ENCODE data around the gene FBL.

Gene FBL

GRCh38 chr19:39841041-39841440, 5.1 kb downstream of the FBL start:
- Histone ChIP-seq H3K9ac (ENCODE audit: low read length) (no peak overlapping the region), H3K36me3 (replicated peaks; ENCODE audit: insufficient read depth, low read length) (peaks cover 32% of the 10 kb centered on the region), H3K9me2 (replicated peaks; ENCODE audit: insufficient read depth, low read length) (no peaks in the 10 kb centered on the region), H3K27me3 (replicated peaks; ENCODE audit: insufficient read depth, low read length) (no peaks in the 10 kb centered on the region), H3K4me1 (ENCODE audit: low read length) (peaks cover 23% of the 10 kb centered on the region), H3K9me3 (replicated peaks; ENCODE audit: insufficient read depth, low read length) (no peaks in the 10 kb centered on the region), H3K79me2 (ENCODE audit: low read length) (peaks cover 97% of the 10 kb centered on the region), H3K4me3 (ENCODE audit: low read length) (no peak overlapping the region), H4K20me1 (ENCODE audit: insufficient read depth, low read length) (peaks cover 37% of the 10 kb centered on the region; the same call in 1 of the 2 replicates), H3F3A (ENCODE audit: insufficient read depth, low read length) (peaks cover 18% of the 10 kb centered on the region), H3K27ac (ENCODE audit: low read length) (no peak overlapping the region), H2AFZ (ENCODE audit: low read length) (no peak overlapping the region), H3K4me2 (ENCODE audit: low read depth, low read length) (no peak overlapping the region)
- DNase-seq: no peak
- TF ChIP-seq EZH2 (optimal IDR thresholded peaks at IDR 0.05; ENCODE audit: low read depth, low read length): no peak

GRCh38 chr19:39840492-39840891, 5.7 kb downstream of the FBL start:
- Histone ChIP-seq H3F3A (ENCODE audit: insufficient read depth, low read length) (peaks cover 18% of the 10 kb centered on the region), H3K27me3 (replicated peaks; ENCODE audit: insufficient read depth, low read length) (no peaks in the 10 kb centered on the region), H3K36me3 (replicated peaks; ENCODE audit: insufficient read depth, low read length) (peaks cover 35% of the 10 kb centered on the region), H4K20me1 (ENCODE audit: insufficient read depth, low read length) (peaks cover 37% of the 10 kb centered on the region; the same call in 1 of the 2 replicates), H3K4me3 (ENCODE audit: low read length) (no peak overlapping the region), H3K27ac (ENCODE audit: low read length) (no peak overlapping the region), H2AFZ (ENCODE audit: low read length) (no peak overlapping the region), H3K4me2 (ENCODE audit: low read depth, low read length) (no peak overlapping the region), H3K4me1 (ENCODE audit: low read length) (peaks cover 23% of the 10 kb centered on the region), H3K79me2 (ENCODE audit: low read length) (peaks cover 92% of the 10 kb centered on the region), H3K9me3 (replicated peaks; ENCODE audit: insufficient read depth, low read length) (no peaks in the 10 kb centered on the region), H3K9ac (ENCODE audit: low read length) (no peak overlapping the region), H3K9me2 (replicated peaks; ENCODE audit: insufficient read depth, low read length) (no peaks in the 10 kb centered on the region)
- DNase-seq: no peak
- TF ChIP-seq CTCF (IDR thresholded peaks at IDR 0.05; ENCODE audit: low read length): no peak
- TF ChIP-seq EZH2 (optimal IDR thresholded peaks at IDR 0.05; ENCODE audit: low read depth, low read length): no peak
- TF ChIP-seq EZH2phosphoT487 (IDR thresholded peaks at IDR 0.05; ENCODE audit: low read length): no peak

GRCh38 chr19:39839678-39840327, 6.4 kb downstream of the FBL start:
- DNase-seq: no peak
- TF ChIP-seq EZH2 (optimal IDR thresholded peaks at IDR 0.05; ENCODE audit: low read depth, low read length) (no peak), CTCF (IDR thresholded peaks at IDR 0.05; ENCODE audit: low read length) (no peak), EZH2phosphoT487 (IDR thresholded peaks at IDR 0.05; ENCODE audit: low read length) (no peak)
- H3K9ac ChIP-seq (ENCODE audit: low read length): no peak overlapping the region
- no peak overlapping the region for H3K4me2 ChIP-seq (ENCODE audit: low read depth, low read length)
- H3K79me2 ChIP-seq (ENCODE audit: low read length): peaks cover 85% of the 10 kb centered on the region
- no peak overlapping the region for H3K27ac ChIP-seq (ENCODE audit: low read length)
- H4K20me1 ChIP-seq (ENCODE audit: insufficient read depth, low read length): peaks cover 37% of the 10 kb centered on the region; the same call in 1 of the 2 replicates
- H2AFZ ChIP-seq (ENCODE audit: low read length): no peak overlapping the region
- peaks cover 23% of the 10 kb centered on the region for H3K4me1 ChIP-seq (ENCODE audit: low read length)
- peaks cover 23% of the 10 kb centered on the region for H3F3A ChIP-seq (ENCODE audit: insufficient read depth, low read length)
- no peaks in the 10 kb centered on the region for H3K9me2 ChIP-seq (replicated peaks; ENCODE audit: insufficient read depth, low read length)
- H3K36me3 ChIP-seq (replicated peaks; ENCODE audit: insufficient read depth, low read length): peaks cover 35% of the 10 kb centered on the region
- H3K4me3 ChIP-seq (ENCODE audit: low read length): no peak overlapping the region
- no peaks in the 10 kb centered on the region for H3K27me3 ChIP-seq (replicated peaks; ENCODE audit: insufficient read depth, low read length)
- no peaks in the 10 kb centered on the region for H3K9me3 ChIP-seq (replicated peaks; ENCODE audit: insufficient read depth, low read length)

- H3K9me3 ChIP-seq (replicated peaks; ENCODE audit: insufficient read depth, low read length): no peaks in the 10 kb centered on the region
- H3K27me3 ChIP-seq (replicated peaks; ENCODE audit: insufficient read depth, low read length): no peaks in the 10 kb centered on the region
- peaks cover 11% of the 10 kb centered on the region for H3K4me1 ChIP-seq (ENCODE audit: low read length)
- H3K27ac ChIP-seq (ENCODE audit: low read length): no peak overlapping the region
- H2AFZ ChIP-seq (ENCODE audit: low read length): no peak overlapping the region
- H3K79me2 ChIP-seq (ENCODE audit: low read length): peaks cover 72% of the 10 kb centered on the region
- H3F3A ChIP-seq (ENCODE audit: insufficient read depth, low read length): peaks cover 20% of the 10 kb centered on the region
- no peak overlapping the region for H3K9ac ChIP-seq (ENCODE audit: low read length)
- no peak for TF ChIP-seq EZH2 (optimal IDR thresholded peaks at IDR 0.05; ENCODE audit: low read depth, low read length)
- TF ChIP-seq EZH2phosphoT487 (IDR thresholded peaks at IDR 0.05; ENCODE audit: low read length): no peak
- no peak for TF ChIP-seq CTCF (IDR thresholded peaks at IDR 0.05; ENCODE audit: low read length)
- H3K4me3 ChIP-seq (ENCODE audit: low read length): no peak overlapping the region
- peaks cover 28% of the 10 kb centered on the region; the same call in 1 of the 2 replicates for H4K20me1 ChIP-seq (ENCODE audit: insufficient read depth, low read length)
- H3K4me2 ChIP-seq (ENCODE audit: low read depth, low read length): no peak overlapping the region
- no peak for DNase-seq
- H3K9me2 ChIP-seq (replicated peaks; ENCODE audit: insufficient read depth, low read length): no peaks in the 10 kb centered on the region
- H3K36me3 ChIP-seq (replicated peaks; ENCODE audit: insufficient read depth, low read length): peaks cover 35% of the 10 kb centered on the region
Observed at GRCh38 chr19:39838569-39838968, 7.6 kb downstream of the FBL start.

Measured in MM.1S (cell line).